GM23338 (cell line): ENCODE measurements around the gene AGPAT3. TPM values are rescaled to one million over a fixed set of nuclear protein-coding genes. Genes with fewer than 3 reads are reported as not detected.

ENCODE experiments used
- ATAC-seq: fragments of 200-7000 bp; cut with Tn5 transposase; 3 replicates; pipeline ENCODE4 v1.9.1; 2020
- DNase-seq: peaks from one replicate; pipeline ENCODE4 v3.0.0-alpha.2; 2015; ENCODE audit warnings: low spot score
- H2AFZ ChIP-seq: fragments of 200-600 bp; sonication (generic); 2 replicates; pipeline ENCODE4 v1.8.0; 2016; ENCODE audit warnings: antibody characterized with exemption, mild to moderate bottlenecking, moderate library complexity
- H3F3A ChIP-seq: fragments of 200-600 bp; sonication (generic); replicated peaks from 2 replicates; pipeline ENCODE4 v1.8.0; 2017; ENCODE audit warnings: antibody characterized with exemption, mixed run types, low read depth
- H3K27ac ChIP-seq: fragments of 200-600 bp; sonication (generic); 2 replicates; pipeline ENCODE4 v1.6.1; 2016; ENCODE audit warnings: low read depth
- H3K27me3 ChIP-seq: fragments of 200-600 bp; sonication (generic); 2 replicates; pipeline ENCODE4 v1.8.0; 2016; ENCODE audit warnings: mild to moderate bottlenecking, mixed run types, moderate library complexity; ENCODE audit not compliant: insufficient read depth
- H3K36me3 ChIP-seq: fragments of 200-600 bp; sonication (generic); 2 replicates; pipeline ENCODE4 v1.8.0; 2016; ENCODE audit warnings: mild to moderate bottlenecking; ENCODE audit not compliant: insufficient read depth
- H3K4me1 ChIP-seq: fragments of 200-600 bp; sonication (generic); 2 replicates; pipeline ENCODE4 v1.8.0; 2016; ENCODE audit warnings: mild to moderate bottlenecking, moderate library complexity; ENCODE audit not compliant: insufficient read depth
- H3K4me2 ChIP-seq: fragments of 200-600 bp; sonication (generic); 2 replicates; pipeline ENCODE4 v1.7.1; 2017; ENCODE audit warnings: mixed run types
- H3K4me3 ChIP-seq: fragments of 200-600 bp; sonication (generic); 2 replicates; pipeline ENCODE4 v1.6.1; 2016; ENCODE audit warnings: mixed run types
- H3K79me2 ChIP-seq: fragments of 200-600 bp; sonication (generic); replicated peaks from 2 replicates; pipeline ENCODE4 v1.8.0; 2017; ENCODE audit warnings: mild to moderate bottlenecking; ENCODE audit not compliant: insufficient read depth
- H3K9me2 ChIP-seq: fragments of 200-600 bp; sonication (generic); 2 replicates; pipeline ENCODE4 v1.8.0; 2017; ENCODE audit not compliant: insufficient read depth
- H4K20me1 ChIP-seq: fragments of 200-600 bp; sonication (generic); replicated peaks from 2 replicates; pipeline ENCODE4 v1.8.0; 2017; ENCODE audit warnings: mild to moderate bottlenecking; ENCODE audit not compliant: insufficient read depth
- H3K27ac Mint-ChIP-seq: 2 replicates; pipeline ENCODE4 v1.8.0; 2020; ENCODE audit warnings: inconsistent platforms, mild to moderate bottlenecking, moderate library complexity, mixed read lengths
- H3K27me3 Mint-ChIP-seq: 3 replicates; pipeline ENCODE4 v1.8.0; 2022; ENCODE audit warnings: low read depth, mild to moderate bottlenecking, moderate library complexity, mixed read lengths, inconsistent platforms; ENCODE audit not compliant: insufficient read depth, poor library complexity
- H3K36me3 Mint-ChIP-seq: 3 replicates; pipeline ENCODE4 v1.8.0; 2021; ENCODE audit warnings: low read depth, mild to moderate bottlenecking, inconsistent platforms, moderate library complexity, mixed read lengths
- H3K4me1 Mint-ChIP-seq: 3 replicates; pipeline ENCODE4 v1.8.0; 2020; ENCODE audit warnings: mild to moderate bottlenecking, inconsistent platforms, mixed read lengths
- H3K4me3 Mint-ChIP-seq: 3 replicates; pipeline ENCODE4 v1.8.0; 2021; ENCODE audit warnings: moderate library complexity, mild to moderate bottlenecking, inconsistent platforms, mixed read lengths
- H3K9me3 Mint-ChIP-seq: 3 replicates; pipeline ENCODE4 v1.8.0; 2020; ENCODE audit warnings: moderate library complexity, mild to moderate bottlenecking, inconsistent platforms, mixed read lengths
- CREB1 ChIP-seq: fragments of 250-450 bp; sonication (Bioruptor Pico); IDR thresholded peaks from 2 replicates; pipeline ENCODE4 v1.5.0; 2020; ENCODE audit warnings: low read depth, mild to moderate bottlenecking, moderate library complexity
- CTCF ChIP-seq, 2 experiments: fragments of 200-600 bp in 1 of 2; sonication (generic) in 1 of 2; conservative IDR thresholded peaks; 2 replicates each; pipeline versions ENCODE4 v1.5.1 to v1.6.1; 2016 to 2017; ENCODE audit warnings: antibody characterized with exemption in 2 of 2, low read depth in 2 of 2, mild to moderate bottlenecking in 2 of 2, moderate library complexity in 1 of 2
- EZH2 ChIP-seq: fragments of 200-600 bp; sonication (generic); IDR thresholded peaks from one replicate; pipeline ENCODE4 v1.8.0; 2017; ENCODE audit warnings: antibody characterized with exemption, mild to moderate bottlenecking, low read depth; ENCODE audit not compliant: unreplicated experiment
- EZH2phosphoT487 ChIP-seq: fragments of 200-600 bp; sonication (generic); IDR thresholded peaks from one replicate; pipeline ENCODE4 v1.8.1; 2018; ENCODE audit warnings: antibody characterized with exemption; ENCODE audit not compliant: unreplicated experiment
- NANOG ChIP-seq: IDR thresholded peaks from 2 replicates; pipeline ENCODE4 v1.6.1; 2016; ENCODE audit warnings: antibody characterized with exemption, borderline replicate concordance
- POLR2AphosphoS5 ChIP-seq: IDR thresholded peaks from 2 replicates; pipeline ENCODE4 v1.6.1; 2016; ENCODE audit warnings: antibody characterized with exemption, low read depth
- REST ChIP-seq: IDR thresholded peaks from one replicate; pipeline ENCODE4 v1.6.1; 2018; ENCODE audit warnings: antibody characterized with exemption; ENCODE audit not compliant: unreplicated experiment
- ZNF462 ChIP-seq: fragments of 250-450 bp; sonication (Bioruptor Pico); IDR thresholded peaks from 2 replicates; pipeline ENCODE4 v1.5.0; 2020; ENCODE audit warnings: mild to moderate bottlenecking, moderate library complexity
- polyA plus RNA-seq: library from polyadenylated mRNA; unstranded; fragments of >200 nt; fragmentation: Nextera tagmentation; extraction: Ambion mirVana; gene quantifications from 2 replicates; pipeline ENCODE4 v1.2.1, GENCODE V29; 2016
- total RNA-seq: library from RNA; depleted of rRNA; stranded (reverse); fragments of >200 nt; shearing (Covaris generic); gene quantifications from 2 replicates; pipeline ENCODE4 v1.2.3, GENCODE V29; 2014

The AGPAT3 gene
- total and polyA plus RNA-seq, 2 experiments from 2014 or later: 2.1 to 6.1 TPM

- TF ChIP-seq ZNF462 (no peak), CREB1 (CRISPR knock-in tag) (no peak), REST (no peak), NANOG (no peak)
Measured at GRCh38 chr21:43950936-43951335, 85.9 kb downstream of the AGPAT3 start (continued).

- Histone ChIP-seq H3K27me3 (no peaks in the 10 kb centered on the region), H3F3A (no peaks in the 10 kb centered on the region), H3K36me3 (no peaks in the 10 kb centered on the region), H3K9me2 (no peaks in the 10 kb centered on the region), H3K79me2 (no peaks in the 10 kb centered on the region), H4K20me1 (no peaks in the 10 kb centered on the region), H3K4me2 (no peak overlapping the region), H3K4me3 (no peak overlapping the region), H3K4me1 (no peaks in the 10 kb centered on the region), H3K27ac (no peak overlapping the region), H2AFZ (no peak overlapping the region)
- H3K27me3 Mint-ChIP-seq: peaks cover 3% of the 10 kb centered on the region
- no peak for DNase-seq
- no peak overlapping the region; the same call in 2 of the 3 replicates for H3K4me3 Mint-ChIP-seq
- H3K27ac Mint-ChIP-seq: no peak overlapping the region
- H3K36me3 Mint-ChIP-seq: no peaks in the 10 kb centered on the region
- peaks cover 10% of the 10 kb centered on the region for H3K9me3 Mint-ChIP-seq
- peak; percentile 42; the same call in 2 of the 3 replicates for ATAC-seq
- H3K4me1 Mint-ChIP-seq: no peaks in the 10 kb centered on the region
- no peak for TF ChIP-seq CTCF (conservative IDR thresholded peaks at IDR 0.05; ENCODE audit: low read depth in 2 of 2)
- TF ChIP-seq EZH2phosphoT487: no peak
- TF ChIP-seq REST: no peak
- no peak for TF ChIP-seq NANOG
- TF ChIP-seq POLR2AphosphoS5: no peak
- TF ChIP-seq EZH2: no peak
- no peak for TF ChIP-seq CREB1 (CRISPR knock-in tag)
Measured at GRCh38 chr21:43951911-43952703, 87.1 kb downstream of the AGPAT3 start.
